DOHH2 (cell line): ENCODE data around the gene LZTR1.

ENCODE experiments used
- CTCF ChIP-seq: fragments of 200-600 bp; sonication (generic); IDR thresholded peaks from one replicate; pipeline ENCODE4 v1.5.1; 2014; ENCODE audit warnings: antibody characterized with exemption, mild to moderate bottlenecking, low read depth, low read length; ENCODE audit not compliant: poor library complexity, severe bottlenecking
- EZH2phosphoT487 ChIP-seq: fragments of 200-600 bp; sonication (generic); IDR thresholded peaks from 2 replicates; pipeline ENCODE4 v1.6.1; 2017; ENCODE audit warnings: borderline replicate concordance, mild to moderate bottlenecking, antibody characterized with exemption, low read length, moderate library complexity, mixed read lengths

GRCh38 chr22:20933910-20934309, 48.2 kb upstream of the LZTR1 start:
- TF ChIP-seq CTCF (no peak), EZH2phosphoT487 (no peak)
